SK-N-SH treated with all-trans-retinoic acid at 6 μM for 48 hours (cell line): ENCODE results near the gene PRR5.

Source experiments
- ATAC-seq: fragments of 200-7000 bp; cut with Tn5 transposase; 3 replicates; pipeline ENCODE4 v1.9.1; 2020; ENCODE audit warnings: mild to moderate bottlenecking, moderate library complexity
- ARNTL ChIP-seq: fragments of 450-650 bp; formaldehyde crosslinking; IDR thresholded peaks from 2 replicates; pipeline ENCODE4 v1.5.0; 2020; ENCODE audit warnings: low read depth, mild to moderate bottlenecking, moderate library complexity, borderline replicate concordance
- BACH2 ChIP-seq: fragments of 250-450 bp; sonication (Bioruptor Pico); IDR thresholded peaks from 2 replicates; pipeline ENCODE4 v1.9.0; 2021; ENCODE audit warnings: mild to moderate bottlenecking, borderline replicate concordance
- CREB5 ChIP-seq: fragments of 250-450 bp; sonication (Bioruptor Pico); IDR thresholded peaks from 2 replicates; pipeline ENCODE4 v1.5.1; 2020; ENCODE audit warnings: low read depth, mild to moderate bottlenecking, moderate library complexity
- CSDC2 ChIP-seq: fragments of 250-450 bp; sonication (Bioruptor Pico); IDR thresholded peaks from 2 replicates; pipeline ENCODE4 v1.5.0; 2020; ENCODE audit warnings: mild to moderate bottlenecking, moderate library complexity
- CSRNP3 ChIP-seq: fragments of 250-450 bp; sonication (Bioruptor Pico); IDR thresholded peaks from 2 replicates; pipeline ENCODE4 v1.5.1; 2021; ENCODE audit warnings: mild to moderate bottlenecking, moderate library complexity
- ESRRG ChIP-seq: fragments of 250-450 bp; sonication (Bioruptor Pico); IDR thresholded peaks from 2 replicates; pipeline ENCODE4 v1.6.1; 2021; ENCODE audit warnings: mild to moderate bottlenecking
- GLIS3 ChIP-seq: fragments of 250-450 bp; sonication (Bioruptor Pico); IDR thresholded peaks from 2 replicates; pipeline ENCODE4 v1.5.0; 2020; ENCODE audit warnings: mild to moderate bottlenecking, moderate library complexity
- ISL1 ChIP-seq: fragments of 250-450 bp; sonication (Bioruptor Pico); IDR thresholded peaks from 2 replicates; pipeline ENCODE4 v2.1.2; 2022; ENCODE audit warnings: mild to moderate bottlenecking, moderate library complexity
- OSR1 ChIP-seq: fragments of 250-450 bp; sonication (Bioruptor Pico); IDR thresholded peaks from 2 replicates; pipeline ENCODE4 v1.8.0; 2022; ENCODE audit warnings: moderate library complexity, mild to moderate bottlenecking, inconsistent platforms
- POU6F1 ChIP-seq: fragments of 250-450 bp; sonication (Bioruptor Pico); IDR thresholded peaks from 2 replicates; pipeline ENCODE4 v1.8.0; 2021; ENCODE audit warnings: low read depth, mild to moderate bottlenecking, moderate library complexity, borderline replicate concordance
- PPARA ChIP-seq: fragments of 250-450 bp; sonication (Bioruptor Pico); IDR thresholded peaks from 2 replicates; pipeline ENCODE4 v1.5.0; 2020; ENCODE audit warnings: mild to moderate bottlenecking, borderline replicate concordance
- SNAI2 ChIP-seq: fragments of 250-450 bp; sonication (Bioruptor Pico); IDR thresholded peaks from 2 replicates; pipeline ENCODE4 v1.5.0; 2020; ENCODE audit warnings: mild to moderate bottlenecking, moderate library complexity
- TCF4 ChIP-seq: fragments of 250-450 bp; sonication (Bioruptor Pico); IDR thresholded peaks from 2 replicates; pipeline ENCODE4 v1.8.0; 2021; ENCODE audit warnings: mild to moderate bottlenecking, moderate library complexity, borderline replicate concordance
- TSHZ2 ChIP-seq: fragments of 250-450 bp; sonication (Bioruptor Pico); IDR thresholded peaks from 2 replicates; pipeline ENCODE4 v1.5.0; 2020; ENCODE audit warnings: mild to moderate bottlenecking, moderate library complexity
- ZC3H10 ChIP-seq: fragments of 250-450 bp; sonication (Bioruptor Pico); IDR thresholded peaks from 2 replicates; pipeline ENCODE4 v1.5.1; 2021; ENCODE audit warnings: mild to moderate bottlenecking, moderate library complexity
- ZFP3 ChIP-seq: fragments of 250-450 bp; sonication (Bioruptor Pico); IDR thresholded peaks from 2 replicates; pipeline ENCODE4 v1.5.0; 2020; ENCODE audit warnings: mild to moderate bottlenecking, moderate library complexity
- ZFP30 ChIP-seq: fragments of 450-650 bp; formaldehyde crosslinking; IDR thresholded peaks from 2 replicates; pipeline ENCODE4 v1.5.0; 2022; ENCODE audit warnings: mild to moderate bottlenecking, moderate library complexity
- ZNF565 ChIP-seq: fragments of 450-650 bp; formaldehyde crosslinking; conservative IDR thresholded peaks from 2 replicates; pipeline ENCODE4 v1.5.0; 2020; ENCODE audit warnings: low read depth, mild to moderate bottlenecking, moderate library complexity
- ZNF70 ChIP-seq: fragments of 450-650 bp; formaldehyde crosslinking; IDR thresholded peaks from 2 replicates; pipeline ENCODE4 v1.5.0; 2020; ENCODE audit warnings: mild to moderate bottlenecking, moderate library complexity

The PRR5 gene

GRCh38 chr22:44684506-44685383 is 17.3 kb upstream of the PRR5 start:
- TF ChIP-seq CSRNP3 (CRISPR knock-in tag) (no peak), CREB5 (CRISPR knock-in tag) (peak; percentile 72; the same call in 1 of the 2 replicates), ISL1 (no peak), ZNF565 (CRISPR knock-in tag) (no peak), ZNF70 (no peak), ZFP3 (peak; percentile 43; the same call in 1 of the 2 replicates)
- TF ChIP-seq, all 23 proteins: peak for 2
- peak; percentile 98 for ATAC-seq

- peak; percentile 49 for ATAC-seq
- TF ChIP-seq POU6F1 (no peak), ZFP3 (no peak), ZC3H10 (no peak), GLIS3 (no peak), TCF4 (no peak), ISL1 (no peak), ESRRG (CRISPR knock-in tag) (no peak), PPARA (no peak), TSHZ2 (CRISPR knock-in tag) (no peak), SNAI2 (no peak), ZNF70 (no peak), ZFP30 (CRISPR knock-in tag) (no peak), BACH2 (CRISPR knock-in tag) (no peak), CSDC2 (CRISPR knock-in tag) (no peak)
These were observed 16.5 kb upstream of the PRR5 start for GRCh38 chr22:44685384-44686056.

DNA sequence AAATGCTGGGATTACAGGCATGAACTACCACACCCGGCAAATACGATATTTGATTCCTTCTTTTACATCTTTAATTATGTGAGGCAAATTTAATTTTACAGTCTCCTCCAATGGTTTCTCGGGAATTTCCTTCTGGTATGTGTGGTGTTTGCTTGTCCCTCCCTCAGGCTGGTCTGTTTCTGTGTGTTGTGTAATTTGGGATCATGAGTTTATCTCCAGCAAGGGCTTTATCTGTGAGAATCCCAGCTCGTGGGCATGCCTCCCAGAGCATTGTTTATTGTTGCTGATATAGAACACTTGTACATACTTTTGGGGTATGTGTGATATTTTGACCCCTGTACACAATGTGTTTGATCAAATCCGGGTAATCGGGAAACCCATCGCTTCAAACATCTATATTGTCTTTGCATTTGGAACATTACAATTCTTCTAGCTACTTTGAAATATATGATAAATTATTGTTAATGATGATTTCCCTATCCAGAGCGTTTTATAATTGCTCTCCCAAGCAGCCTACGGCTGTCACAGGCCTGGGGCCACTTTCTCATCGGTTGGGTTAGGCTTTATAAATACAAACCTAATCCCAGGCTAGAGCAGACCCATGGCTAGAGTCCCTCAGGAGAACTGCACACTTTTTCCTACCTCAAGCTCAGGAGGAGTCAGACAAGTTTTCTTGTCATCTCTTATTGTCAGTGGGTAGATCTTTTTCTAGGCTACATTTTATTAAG is 15.0 kb upstream of the PRR5 start:
- ATAC-seq: no peak
- TF ChIP-seq POU6F1 (no peak), SNAI2 (no peak), ISL1 (no peak), ARNTL (CRISPR knock-in tag) (no peak), CREB5 (CRISPR knock-in tag) (no peak), ZNF70 (no peak), ESRRG (CRISPR knock-in tag) (no peak), ZFP30 (CRISPR knock-in tag) (no peak), CSDC2 (CRISPR knock-in tag) (no peak), ZNF565 (CRISPR knock-in tag) (no peak), OSR1 (CRISPR knock-in tag) (no peak), GLIS3 (no peak)
